Skeletal muscle satellite cell (primary cell): ENCODE data around the gene TNFAIP8L3.

Experiments
- H3K27me3 ChIP-seq: 2 replicates; pipeline ENCODE4 v1.7.0; 2013; ENCODE audit warnings: low read length; ENCODE audit not compliant: control insufficient read depth, insufficient read depth
- H3K36me3 ChIP-seq: 2 replicates; pipeline ENCODE4 v1.7.0; 2013; ENCODE audit warnings: mild to moderate bottlenecking, control low read depth, low read length; ENCODE audit not compliant: insufficient read depth
- H3K4me1 ChIP-seq: 2 replicates; pipeline ENCODE4 v1.7.0; 2013; ENCODE audit warnings: low read length; ENCODE audit not compliant: control insufficient read depth, insufficient read depth
- H3K4me2 ChIP-seq: 2 replicates; pipeline ENCODE4 v1.7.0; 2013; ENCODE audit warnings: mild to moderate bottlenecking, low read length
- H3K4me3 ChIP-seq: 2 replicates; pipeline ENCODE4 v1.7.0; 2013; ENCODE audit warnings: low read length
- H3K9ac ChIP-seq: 2 replicates; pipeline ENCODE4 v1.7.0; 2013; ENCODE audit warnings: mild to moderate bottlenecking, low read depth, low read length, moderate library complexity
- H3K9me3 ChIP-seq: replicated peaks from 2 replicates; pipeline ENCODE4 v1.7.0; 2013; ENCODE audit warnings: mild to moderate bottlenecking, control low read depth, low read length

The TNFAIP8L3 gene

DNA sequence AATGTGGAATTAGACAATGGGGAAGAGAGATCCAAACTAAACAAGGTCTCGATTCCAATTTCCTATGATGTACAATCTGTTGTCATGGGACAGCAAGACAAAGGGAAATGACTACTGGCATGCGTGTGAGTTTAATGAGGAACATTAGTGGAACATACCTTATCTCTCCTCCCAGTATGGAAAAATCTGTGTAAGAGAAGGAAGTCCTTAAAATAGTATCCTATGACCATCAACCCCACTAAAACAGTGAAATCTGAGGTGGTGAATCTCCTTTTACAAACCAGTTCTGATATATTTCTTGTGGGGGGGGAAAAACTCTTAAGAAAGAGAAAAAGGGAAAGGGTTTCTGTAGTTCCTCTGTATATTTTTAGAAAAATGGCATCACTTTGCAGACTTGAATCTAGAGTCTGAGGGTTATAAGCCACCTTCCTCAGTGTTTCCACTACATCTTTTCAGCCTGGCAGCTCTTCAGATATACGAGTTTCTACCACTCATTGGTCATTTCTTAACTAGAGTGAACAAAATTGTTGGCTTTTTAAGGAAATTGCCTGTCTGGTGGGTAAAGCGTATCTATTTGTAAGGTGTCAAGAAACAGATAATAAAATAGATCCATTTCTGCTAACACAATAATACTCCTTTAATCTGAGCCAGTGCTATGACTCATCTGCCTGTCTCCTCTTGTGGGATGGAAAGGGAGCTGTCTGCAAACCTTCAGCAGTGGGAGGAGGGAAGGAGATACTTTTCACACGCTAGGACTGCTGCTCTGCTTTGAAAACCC is 3.0 kb upstream of the TNFAIP8L3 start:
- peak overlapping the region; percentile 61 for H3K4me2 ChIP-seq
- H3K36me3 ChIP-seq, result no peaks in the 10 kb centered on the region
- H3K9me3 ChIP-seq, result no peaks in the 10 kb centered on the region
- peaks cover 46% of the 10 kb centered on the region for H3K4me1 ChIP-seq
- no peak overlapping the region for H3K9ac ChIP-seq
- no peaks in the 10 kb centered on the region for H3K27me3 ChIP-seq
- H3K4me3 ChIP-seq, result no peak overlapping the region

DNA sequence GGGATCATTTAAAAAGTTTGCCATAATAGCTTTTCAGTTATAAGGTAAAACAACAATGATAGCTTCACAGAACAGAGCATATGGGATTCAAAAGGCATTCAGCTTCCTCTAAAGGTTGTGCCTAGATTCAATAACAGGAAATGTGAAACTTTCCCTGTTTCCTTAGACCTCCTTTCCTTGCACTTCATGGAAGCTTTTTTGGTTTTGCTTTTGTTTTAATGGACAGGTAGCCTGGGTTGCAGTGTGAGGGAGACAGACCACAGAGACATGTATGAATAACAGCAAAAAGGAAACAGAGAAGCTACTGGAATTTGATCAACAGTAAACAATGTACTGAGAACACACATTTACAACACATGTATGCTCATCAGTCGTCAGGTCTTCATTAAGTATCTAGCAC is 2.3 kb upstream of the TNFAIP8L3 start:
- H3K27me3 ChIP-seq, result no peaks in the 10 kb centered on the region
- peaks cover 51% of the 10 kb centered on the region for H3K4me1 ChIP-seq
- peaks cover 3% of the 10 kb centered on the region for H3K36me3 ChIP-seq
- no peaks in the 10 kb centered on the region for H3K9me3 ChIP-seq
- no peak overlapping the region for H3K4me3 ChIP-seq
- H3K4me2 ChIP-seq, result no peak overlapping the region
- H3K9ac ChIP-seq, result no peak overlapping the region

DNA sequence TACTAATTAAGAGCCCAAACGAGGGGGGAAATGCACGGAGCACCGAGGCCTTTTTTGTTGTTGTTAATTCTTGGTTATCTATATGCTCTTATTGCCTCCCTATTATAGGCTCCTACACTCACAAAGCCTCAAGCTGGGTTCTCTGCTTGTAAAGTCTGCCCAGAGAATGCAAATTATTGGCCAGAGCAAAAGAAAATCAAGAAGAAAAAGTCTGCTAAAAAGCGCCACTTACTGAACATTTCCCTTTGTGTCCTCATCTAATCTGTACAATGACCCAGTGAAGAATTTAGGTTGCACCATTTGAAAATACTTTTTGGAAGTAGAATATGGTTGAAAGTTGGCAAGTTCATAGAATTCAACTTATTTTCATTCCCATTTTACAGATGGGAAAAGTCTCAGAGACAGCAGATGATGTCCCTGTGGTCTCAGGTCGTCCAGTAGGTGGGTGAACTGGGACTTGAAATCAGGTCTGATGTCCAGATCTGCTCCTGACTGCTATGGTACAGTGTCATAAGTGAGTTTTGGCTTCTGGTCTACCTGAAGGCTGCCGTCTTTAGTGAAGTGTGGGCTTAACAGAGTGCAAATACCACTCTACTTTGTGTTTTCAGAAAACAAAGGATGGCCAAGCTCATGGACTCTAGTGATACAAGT is 1.1 kb upstream of the TNFAIP8L3 start:
- H3K4me1 ChIP-seq, result peaks cover 56% of the 10 kb centered on the region
- peak overlapping the region; percentile 87 for H3K4me3 ChIP-seq
- no peaks in the 10 kb centered on the region for H3K9me3 ChIP-seq
- peak overlapping the region; percentile 73 for H3K4me2 ChIP-seq
- H3K9ac ChIP-seq, result peak overlapping the region; percentile 81
- H3K27me3 ChIP-seq, result no peaks in the 10 kb centered on the region
- peaks cover 3% of the 10 kb centered on the region for H3K36me3 ChIP-seq

DNA sequence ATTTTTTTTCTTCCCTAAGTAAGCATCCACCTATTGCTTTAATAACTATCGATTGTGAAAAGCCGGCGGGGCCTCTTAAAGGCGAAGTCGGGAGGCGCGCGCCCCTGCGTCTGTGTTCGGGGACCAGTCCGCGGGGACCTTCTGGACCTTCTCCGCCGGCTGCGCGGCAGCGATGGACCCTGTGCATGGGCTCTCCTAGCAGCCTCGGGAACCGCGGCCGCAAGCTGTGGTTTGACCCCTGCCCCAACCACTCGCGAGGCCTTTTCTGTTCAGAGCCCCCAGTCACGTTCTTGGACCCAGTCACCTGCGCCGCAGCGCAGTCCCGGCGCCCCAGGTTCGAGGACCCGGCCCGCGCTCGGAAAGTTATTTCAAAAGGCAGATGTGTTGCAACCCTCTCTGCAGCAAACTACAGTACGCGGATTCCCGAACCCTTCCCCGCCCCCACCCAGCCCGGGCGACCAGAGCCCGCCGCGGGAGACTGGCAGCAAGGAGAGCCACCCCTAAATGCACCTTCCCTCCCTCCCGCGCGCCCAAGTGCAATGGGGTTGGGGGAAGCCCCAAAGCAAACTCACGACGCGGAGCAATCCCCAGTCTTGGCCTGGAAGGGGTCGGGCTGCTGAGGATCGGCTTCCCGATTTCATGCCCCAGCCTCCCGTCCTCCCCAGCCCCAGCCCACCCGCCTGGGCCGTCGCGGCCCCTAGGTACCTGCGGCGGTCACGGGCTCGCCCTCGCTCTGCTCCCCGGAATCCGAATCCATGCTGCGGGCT is 684 bp downstream of the TNFAIP8L3 start:
- H3K4me2 ChIP-seq, result peak overlapping the region; percentile 73
- peak overlapping the region; percentile 81 for H3K9ac ChIP-seq
- H3K36me3 ChIP-seq, result peaks cover 5% of the 10 kb centered on the region
- peak overlapping the region; percentile 87 for H3K4me3 ChIP-seq
- no peaks in the 10 kb centered on the region for H3K9me3 ChIP-seq
- H3K27me3 ChIP-seq, result no peaks in the 10 kb centered on the region
- peaks cover 67% of the 10 kb centered on the region for H3K4me1 ChIP-seq

DNA sequence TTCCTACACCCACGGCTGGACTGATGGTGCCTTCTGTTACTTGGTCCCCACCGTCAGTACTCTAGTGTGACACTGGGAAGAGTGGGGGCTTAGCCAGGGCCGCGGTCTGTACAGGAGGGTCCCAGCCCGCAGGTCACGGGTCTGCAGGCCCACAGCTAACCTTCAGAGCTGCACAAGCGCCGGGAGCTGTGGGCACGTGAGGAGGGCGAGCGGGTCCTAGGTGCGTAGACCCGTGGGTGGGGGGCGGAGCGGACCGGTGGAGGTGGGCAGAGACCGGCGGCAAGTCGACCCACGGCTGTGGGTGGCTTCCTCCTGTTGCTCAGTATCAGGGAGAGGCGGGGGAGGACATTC is 1.2 kb downstream of the TNFAIP8L3 start:
- H3K9me3 ChIP-seq, result no peaks in the 10 kb centered on the region
- H3K4me3 ChIP-seq, result peak overlapping the region; percentile 87
- peak overlapping the region; percentile 73 for H3K4me2 ChIP-seq
- no peaks in the 10 kb centered on the region for H3K27me3 ChIP-seq
- H3K4me1 ChIP-seq, result peaks cover 62% of the 10 kb centered on the region
- H3K9ac ChIP-seq, result peak overlapping the region; percentile 81
- peaks cover 5% of the 10 kb centered on the region for H3K36me3 ChIP-seq

DNA sequence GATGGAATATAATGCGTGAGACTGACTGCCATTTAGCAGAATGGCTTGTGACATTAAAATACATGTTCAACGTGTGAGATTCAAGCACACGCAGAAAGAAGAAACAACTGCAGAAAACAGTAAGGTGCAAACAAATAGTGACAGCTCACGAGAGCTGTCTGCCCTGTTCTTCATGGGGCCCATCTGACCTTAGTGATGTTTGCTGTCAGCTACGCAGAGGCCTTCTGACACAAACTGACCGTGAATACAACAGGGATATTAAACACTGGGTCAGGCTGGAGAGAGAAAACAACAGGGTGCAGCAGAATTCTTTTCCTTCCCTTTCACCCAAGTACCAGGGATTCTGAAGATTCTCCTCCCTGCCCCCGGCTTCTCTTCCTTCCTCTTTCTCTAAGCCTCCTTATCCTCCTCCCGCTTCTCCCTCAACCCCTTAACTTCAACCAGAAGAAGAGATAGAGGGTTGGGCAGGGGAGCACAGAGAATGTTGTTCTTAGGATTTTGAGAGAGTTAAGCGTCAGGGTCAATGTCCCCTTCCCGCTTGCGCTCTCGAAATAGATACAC is 2.1 kb downstream of the TNFAIP8L3 start:
- H3K4me2 ChIP-seq, result peak overlapping the region; percentile 73
- no peaks in the 10 kb centered on the region for H3K27me3 ChIP-seq
- H3K36me3 ChIP-seq, result peaks cover 5% of the 10 kb centered on the region
- no peaks in the 10 kb centered on the region for H3K9me3 ChIP-seq
- peaks cover 53% of the 10 kb centered on the region for H3K4me1 ChIP-seq
- peak overlapping the region; percentile 87 for H3K4me3 ChIP-seq
- H3K9ac ChIP-seq, result no peak overlapping the region

DNA sequence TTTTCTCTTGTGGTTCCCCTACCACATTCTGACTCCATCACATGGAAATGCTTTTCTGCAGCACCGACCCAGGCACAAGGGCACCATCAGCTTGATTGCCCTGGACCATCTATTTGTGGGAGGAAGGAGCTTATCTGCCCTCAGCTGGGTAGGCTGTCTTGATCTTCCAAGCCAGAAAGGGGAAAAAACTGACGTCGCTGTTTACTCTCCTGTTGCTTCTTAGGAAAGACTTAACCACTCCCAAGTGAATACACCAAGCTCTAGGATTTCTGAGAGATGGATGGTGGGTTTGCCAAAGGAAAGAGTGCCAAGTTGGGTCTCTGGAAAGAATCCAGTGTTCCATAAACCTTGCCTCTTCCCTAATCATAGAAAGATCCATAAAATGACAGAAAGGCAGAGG is 4.0 kb downstream of the TNFAIP8L3 start:
- H3K4me2 ChIP-seq, result no peak overlapping the region
- H3K9me3 ChIP-seq, result no peaks in the 10 kb centered on the region
- H3K4me1 ChIP-seq, result peaks cover 56% of the 10 kb centered on the region
- H3K4me3 ChIP-seq, result no peak overlapping the region
- H3K9ac ChIP-seq, result no peak overlapping the region
- H3K27me3 ChIP-seq, result no peaks in the 10 kb centered on the region
- H3K36me3 ChIP-seq, result peaks cover 8% of the 10 kb centered on the region

DNA sequence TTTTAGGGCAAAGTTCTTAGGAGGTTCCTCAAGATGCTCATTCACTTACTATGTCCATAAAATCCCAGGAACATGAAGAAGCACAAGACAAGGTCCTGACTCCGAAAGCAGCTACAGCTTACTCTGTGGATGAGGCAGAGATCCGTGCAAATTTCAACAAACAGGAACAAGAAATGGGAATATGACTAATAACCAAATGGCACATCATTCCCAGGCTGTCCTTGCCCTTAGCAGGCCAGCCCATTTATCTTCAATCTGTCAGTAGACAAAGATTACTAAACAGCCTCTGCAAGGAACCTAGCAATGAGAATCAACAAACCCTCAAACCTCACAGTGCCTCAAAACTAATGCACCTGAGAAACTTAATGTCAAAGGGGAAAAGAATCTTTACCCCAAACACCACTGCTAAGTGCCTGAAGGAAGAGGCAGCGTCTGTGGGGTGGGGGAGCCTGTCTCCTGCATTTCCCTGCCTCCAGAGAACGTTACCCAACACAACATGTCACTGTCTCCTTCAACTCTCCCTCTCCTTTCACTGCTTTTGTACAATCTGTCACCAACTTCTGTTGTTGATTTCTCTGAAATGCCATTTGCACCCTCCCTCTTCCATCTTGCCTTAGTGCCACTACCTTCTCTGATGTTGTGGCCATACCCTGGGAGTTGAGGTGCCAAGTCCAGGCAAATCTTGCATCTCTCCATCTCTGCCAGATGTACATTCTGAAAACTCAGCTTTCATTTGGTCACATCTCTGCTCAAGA is 4.8 kb downstream of the TNFAIP8L3 start:
- no peak overlapping the region for H3K4me2 ChIP-seq
- H3K27me3 ChIP-seq, result no peaks in the 10 kb centered on the region
- H3K4me3 ChIP-seq, result no peak overlapping the region
- H3K9ac ChIP-seq, result no peak overlapping the region
- peaks cover 56% of the 10 kb centered on the region for H3K4me1 ChIP-seq
- peaks cover 8% of the 10 kb centered on the region for H3K36me3 ChIP-seq
- H3K9me3 ChIP-seq, result no peaks in the 10 kb centered on the region

DNA sequence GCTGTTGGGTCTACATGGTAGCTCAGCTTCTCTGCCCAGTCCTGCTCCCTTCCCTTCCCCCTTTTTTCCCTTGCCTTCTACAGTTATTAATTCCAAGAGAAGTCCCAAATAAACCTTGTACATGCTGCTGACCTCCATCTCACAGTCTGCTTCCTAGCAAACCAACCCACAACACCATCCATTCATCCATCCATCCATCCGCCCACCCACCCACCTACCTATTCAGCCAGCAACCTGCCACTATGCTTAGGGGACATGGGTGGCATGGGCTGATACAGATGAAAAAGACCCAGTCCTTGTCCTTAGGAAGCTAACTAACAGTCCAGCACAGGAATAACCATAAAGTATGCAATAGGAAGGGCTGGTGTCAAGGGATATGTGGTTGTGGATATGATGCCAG is 5.7 kb downstream of the TNFAIP8L3 start:
- Histone ChIP-seq H3K9ac (no peak overlapping the region), H3K27me3 (no peaks in the 10 kb centered on the region), H3K36me3 (peaks cover 8% of the 10 kb centered on the region), H3K4me1 (peaks cover 65% of the 10 kb centered on the region), H3K4me3 (no peak overlapping the region), H3K9me3 (no peaks in the 10 kb centered on the region), H3K4me2 (no peak overlapping the region)

DNA sequence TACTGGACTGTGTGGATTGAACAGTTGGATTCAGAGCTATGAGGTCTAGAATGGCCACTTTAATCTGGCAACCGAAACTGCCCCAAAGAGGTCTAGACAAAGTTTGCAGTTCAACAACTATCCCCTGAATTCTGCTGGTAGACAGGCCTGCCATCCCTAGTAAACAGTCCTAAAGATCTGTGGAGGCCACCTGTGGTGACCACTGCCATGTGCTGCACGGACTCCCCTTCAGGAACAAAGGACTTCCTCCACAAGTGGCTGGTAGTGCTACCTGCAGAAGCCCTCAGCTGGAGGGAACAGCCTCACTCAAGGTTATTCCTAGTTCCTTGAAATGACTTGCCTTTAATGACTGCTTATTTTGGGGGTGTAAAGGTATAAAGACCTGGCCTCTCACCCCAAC is 6.1 kb downstream of the TNFAIP8L3 start:
- Histone ChIP-seq H3K4me3 (no peak overlapping the region), H3K4me2 (no peak overlapping the region), H3K9me3 (no peaks in the 10 kb centered on the region), H3K27me3 (no peaks in the 10 kb centered on the region), H3K9ac (no peak overlapping the region), H3K4me1 (peaks cover 67% of the 10 kb centered on the region), H3K36me3 (peaks cover 10% of the 10 kb centered on the region)

DNA sequence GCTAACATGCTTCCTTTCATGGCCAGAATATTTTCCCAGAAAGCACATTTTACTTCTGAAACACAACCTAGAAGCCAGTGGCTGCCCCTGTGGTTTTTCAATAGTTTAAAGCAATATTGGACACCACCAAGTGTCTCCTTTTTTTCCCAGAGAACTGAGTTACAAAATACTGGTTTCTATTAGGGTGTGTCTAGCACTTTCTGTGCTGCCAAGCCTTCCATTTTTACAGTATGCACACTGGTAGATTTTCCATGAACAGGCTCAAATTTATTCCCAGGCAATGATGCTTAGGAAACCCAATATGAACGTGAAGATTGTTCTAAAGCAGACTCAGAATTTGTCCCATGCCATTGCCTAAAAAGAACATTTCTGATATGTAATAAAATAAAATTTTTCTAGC is 7.2 kb downstream of the TNFAIP8L3 start:
- Histone ChIP-seq H3K9ac (no peak overlapping the region), H3K36me3 (peaks cover 15% of the 10 kb centered on the region), H3K4me3 (no peak overlapping the region), H3K4me2 (no peak overlapping the region), H3K4me1 (peaks cover 57% of the 10 kb centered on the region), H3K27me3 (no peaks in the 10 kb centered on the region), H3K9me3 (no peaks in the 10 kb centered on the region)
